8988T (cell line): ENCODE data around the gene MILR1.
"Not testable (repeated sequence)": the region's sequence is repeated elsewhere in the genome, so short reads cannot be mapped to it uniquely, and the experiment has no call there.

ENCODE experiments used
- DNase-seq: peaks from one replicate; pipeline ENCODE4 v3.0.0; 2011

The MILR1 gene

GRCh38 chr17:64477849-64478248 lies 28.9 kb downstream of the MILR1 start:
- no peak for DNase-seq

- no peak for DNase-seq
Measured at GRCh38 chr17:64480951-64481350, 32.0 kb downstream of the MILR1 start.

GRCh38 chr17:64484380-64484779 lies 35.5 kb downstream of the MILR1 start:
- DNase-seq: no peak

GRCh38 chr17:64488301-64488700 lies 39.4 kb downstream of the MILR1 start:
- no peak for DNase-seq

GRCh38 chr17:64491034-64491860 lies 42.3 kb downstream of the MILR1 start:
- no peak for DNase-seq

GRCh38 chr17:64491994-64492393 lies 43.1 kb downstream of the MILR1 start:
- DNase-seq: no peak

- no peak for DNase-seq
Measured at GRCh38 chr17:64492481-64493109, 43.7 kb downstream of the MILR1 start.

GRCh38 chr17:64494121-64494520 lies 45.2 kb downstream of the MILR1 start:
- DNase-seq: no peak

GRCh38 chr17:64495300-64495699 lies 46.4 kb downstream of the MILR1 start:
- not testable (repeated sequence) for DNase-seq

- no peak for DNase-seq
Measured at GRCh38 chr17:64496348-64496785, 47.5 kb downstream of the MILR1 start.

GRCh38 chr17:64496786-64497564 lies 48.1 kb downstream of the MILR1 start, which contains the start of gene POLG2:
Gene POLG2 (minus strand): TSS chr17:64497054. CDS start chr17:64496968, 86 bp downstream.
- DNase-seq: peak; percentile 65

- DNase-seq: no peak
Measured at GRCh38 chr17:64497565-64498035, 48.7 kb downstream of the MILR1 start.

GRCh38 chr17:64498308-64499203 lies 49.6 kb downstream of the MILR1 start:
- no peak for DNase-seq

GRCh38 chr17:64499805-64500486 lies 51.0 kb downstream of the MILR1 start:
- no peak for DNase-seq

- DNase-seq: no peak
Measured at GRCh38 chr17:64500487-64500859, 51.6 kb downstream of the MILR1 start.

GRCh38 chr17:64500862-64501765 lies 52.2 kb downstream of the MILR1 start:
- no peak for DNase-seq

- no peak for DNase-seq
Measured at GRCh38 chr17:64502021-64502420, 53.1 kb downstream of the MILR1 start.

GRCh38 chr17:64502809-64503208 lies 53.9 kb downstream of the MILR1 start:
- DNase-seq: no peak

GRCh38 chr17:64503341-64503740 lies 54.4 kb downstream of the MILR1 start:
- DNase-seq: no peak
